ENCODE data around the gene GFI1. TPM values are rescaled to one million over a fixed set of nuclear protein-coding genes. Genes with fewer than 3 reads are reported as not detected.

Gene GFI1
- total and polyA plus RNA-seq, 2 of the 8 experiments (the other 6 are each of a cell fraction or from before 2014, with no cell fraction given) = 0.08 to 0.17 TPM

GRCh38 chr1:92511541-92511940 is 24.8 kb upstream of the GFI1 start:
- no peak for DNase-seq (ENCODE audit: low read depth in 1 of 2, low spot score in 2 of 2)
- TF ChIP-seq CTBP2 (IDR thresholded peaks at IDR 0.05; ENCODE audit: borderline replicate concordance, insufficient read depth, insufficient read length, low read length) (no peak), RNF2 (IDR thresholded peaks at IDR 0.05; ENCODE audit: borderline replicate concordance, low read depth, low read length, missing control alignments, poor library complexity, severe bottlenecking) (no peak)
- POLR2A ChIA-PET (ENCODE audit: partially characterized antibody) = no interaction called here
- H2BK15ac ChIP-seq (ENCODE audit: low read length) = no peak overlapping the region
- H3K4ac ChIP-seq (replicated peaks; ENCODE audit: insufficient read length, low read depth, low read length) = no peak overlapping the region
- no peak overlapping the region for H3K14ac ChIP-seq (ENCODE audit: insufficient read length)
- FAIRE-seq = no peak
- H4K8ac ChIP-seq (ENCODE audit: extremely low read depth, insufficient read depth, low read length) = no peak overlapping the region
- no peaks in the 10 kb centered on the region for H3K23me2 ChIP-seq (ENCODE audit: low read depth, low read length)
- no peak overlapping the region for H3K18ac ChIP-seq (ENCODE audit: extremely low read depth, low read length)
- no peaks in the 10 kb centered on the region for H3K79me1 ChIP-seq (ENCODE audit: low read depth, low read length)
- no peak overlapping the region for H2BK5ac ChIP-seq (ENCODE audit: low read depth, low read length)
- H3K56ac ChIP-seq (replicated peaks; ENCODE audit: insufficient read length, low read depth, low read length) = no peak overlapping the region
- H3K27ac ChIP-seq (ENCODE audit: low read depth, low read length) = no peak overlapping the region
- no peak overlapping the region for H2AFZ ChIP-seq (ENCODE audit: low read length)
- H3K4me1 ChIP-seq (replicated peaks in 1 of 4; ENCODE audit: control insufficient read depth in 3 of 4, insufficient read depth in 4 of 4, low read length in 3 of 4) = no peaks in the 10 kb centered on the region
- WGBS, 2 experiments (ENCODE audit: extremely low coverage in 1 of 2, insufficient coverage in 1 of 2, insufficient read length in 1 of 2, insufficient replicate concordance in 2 of 2, low coverage in 1 of 2, low lambda C conversion rate in 2 of 2, missing lambda C conversion rate in 1 of 2) = 83% methylated on average over 4 of the region's 4 CpGs; no CpG with 5 or more reads in 1 of the 2 experiments
- no peak overlapping the region for H2AK5ac ChIP-seq (ENCODE audit: low read depth, low read length)
- CTCF ChIA-PET (ENCODE audit: partially characterized antibody) = interaction anchor here (0.6 to 1.3 kb wide), 4 partner anchors 10 to 75 kb away, joined by 3 to 4 read pairs (median 3); partner anchors contain the start of gene GFI1
- no peak overlapping the region for H2BK20ac ChIP-seq (ENCODE audit: low read length)
- no peaks in the 10 kb centered on the region for H3K36me3 ChIP-seq (ENCODE audit: control insufficient read depth in 2 of 4, insufficient read depth in 4 of 4, low read length in 3 of 4)
- H2BK120ac ChIP-seq (replicated peaks; ENCODE audit: low read depth, low read length) = no peak overlapping the region
- no peak overlapping the region for H3K4me2 ChIP-seq (ENCODE audit: insufficient read depth in 1 of 2, low read depth in 2 of 2, low read length in 2 of 2)
- no peak overlapping the region for H3K4me3 ChIP-seq (ENCODE audit: extremely low read depth in 1 of 4, insufficient read depth in 2 of 4, low read depth in 3 of 4, low read length in 4 of 4)
- no peaks in the 10 kb centered on the region for H3K79me2 ChIP-seq (ENCODE audit: control insufficient read depth in 1 of 2, insufficient read depth in 2 of 2, low read length in 2 of 2)
- H4K91ac ChIP-seq (replicated peaks; ENCODE audit: insufficient read length, low read length) = no peak overlapping the region
- H3K27me3 ChIP-seq (replicated peaks in 1 of 4; ENCODE audit: control insufficient read depth in 3 of 4, extremely low read depth in 1 of 4, insufficient read depth in 3 of 4, low read length in 3 of 4) = no peaks in the 10 kb centered on the region
- H3K23ac ChIP-seq (ENCODE audit: insufficient read length) = no peak overlapping the region
- H2BK12ac ChIP-seq (ENCODE audit: low read depth, low read length) = no peak overlapping the region
- no peaks in the 10 kb centered on the region for H3K9me3 ChIP-seq (ENCODE audit: insufficient read depth in 2 of 2, low read depth in 1 of 2, low read length in 1 of 2)
- no peaks in the 10 kb centered on the region for H4K20me1 ChIP-seq (replicated peaks in 1 of 2; ENCODE audit: control insufficient read depth in 1 of 2, insufficient read depth in 2 of 2, low read length in 2 of 2)
- no peak overlapping the region for H4K5ac ChIP-seq (ENCODE audit: insufficient read length, low read depth, low read length)
- H3K9ac ChIP-seq (replicated peaks in 1 of 4; ENCODE audit: extremely low read depth in 1 of 4, low read depth in 3 of 4, low read length in 3 of 4) = no peak overlapping the region

Measured in H1 (cell line).